Stimulated activated memory B cell treated with anti-CD40 and anti-IgM and Interleukin-4, amounts not matched to agents 10 μg/mL and 1 μg/mL and 100 μg/mL, for 72 hours (primary cell): ENCODE results near the gene KIFC1.
A peak's percentile ranks its signal among the peaks of the same experiment; 100 is the strongest.

Source experiments
- ATAC-seq: fragments of 150-1000 bp; cut with Tn5 transposase; 2 replicates; pipeline ENCODE4 v1.10.0; 2021
- H3K27ac Mint-ChIP-seq: one replicate; pipeline ENCODE4 v1.8.0; 2022; ENCODE audit warnings: mild to moderate bottlenecking, mixed read lengths
- H3K27me3 Mint-ChIP-seq: one replicate; pipeline ENCODE4 v1.8.0; 2022; ENCODE audit warnings: mixed read lengths
- H3K36me3 Mint-ChIP-seq: one replicate; pipeline ENCODE4 v1.8.0; 2022; ENCODE audit warnings: mixed read lengths
- H3K4me1 Mint-ChIP-seq: one replicate; pipeline ENCODE4 v1.8.0; 2022; ENCODE audit warnings: mixed read lengths
- H3K4me3 Mint-ChIP-seq: one replicate; pipeline ENCODE4 v1.8.0; 2022; ENCODE audit warnings: mild to moderate bottlenecking, moderate library complexity, mixed read lengths
- H3K9me3 Mint-ChIP-seq: one replicate; pipeline ENCODE4 v1.8.0; 2022; ENCODE audit warnings: mixed read lengths

The KIFC1 gene

DNA sequence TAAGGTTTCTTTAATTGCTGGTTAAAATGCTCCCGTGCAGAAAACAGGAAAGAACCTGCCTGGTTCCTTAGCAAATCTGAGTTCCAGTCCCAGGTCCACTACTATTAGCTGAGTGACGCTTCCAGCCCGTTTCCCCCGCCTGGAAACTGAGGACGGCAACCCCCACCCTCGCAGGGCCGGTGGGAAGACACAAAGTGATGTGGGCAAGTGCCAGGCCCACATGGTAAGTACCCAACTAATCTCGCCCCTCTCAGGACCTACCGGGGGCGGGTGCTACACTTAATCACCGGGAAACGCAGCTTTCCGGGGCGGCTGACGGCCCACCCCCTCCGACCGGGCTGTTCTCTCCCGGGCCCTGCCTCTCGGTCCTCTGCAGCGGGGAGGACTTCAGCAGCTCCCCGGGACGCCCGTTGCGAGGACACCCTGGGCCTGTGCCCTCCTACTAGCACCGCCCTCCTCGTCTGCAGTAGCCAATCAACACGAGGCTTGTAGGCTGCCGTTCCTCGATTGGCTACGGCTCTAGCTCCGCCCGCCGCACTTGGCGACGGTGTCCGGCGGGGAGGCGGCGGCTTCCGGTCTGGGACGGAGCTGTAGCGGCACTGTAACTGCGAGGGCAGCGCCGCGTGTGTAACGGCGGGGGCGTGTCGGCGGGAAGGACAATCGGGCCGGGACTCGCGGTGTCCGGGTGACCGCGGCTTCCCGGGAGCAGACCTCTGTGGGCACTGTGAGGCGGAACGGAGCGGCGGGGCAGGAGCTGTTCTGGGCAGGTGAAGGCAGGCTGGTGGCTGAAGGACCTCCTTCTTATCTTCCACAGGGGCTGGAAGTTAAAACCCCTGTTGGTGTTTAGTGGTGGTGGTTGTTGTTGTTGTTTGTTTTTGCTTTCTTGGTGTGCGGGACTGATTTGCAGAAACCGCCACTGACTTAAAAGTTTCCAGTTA is 62.7 kb downstream of the KIFC1 start, which contains the start of gene ZBTB9:
ZBTB9 (plus strand) TSS at position 568 of the 938 bp plus-strand sequence. CDS start 525 bp downstream, outside the sequence.
- ATAC-seq: peak; percentile 100
- peaks cover 22% of the 10 kb centered on the region for H3K36me3 Mint-ChIP-seq

DNA sequence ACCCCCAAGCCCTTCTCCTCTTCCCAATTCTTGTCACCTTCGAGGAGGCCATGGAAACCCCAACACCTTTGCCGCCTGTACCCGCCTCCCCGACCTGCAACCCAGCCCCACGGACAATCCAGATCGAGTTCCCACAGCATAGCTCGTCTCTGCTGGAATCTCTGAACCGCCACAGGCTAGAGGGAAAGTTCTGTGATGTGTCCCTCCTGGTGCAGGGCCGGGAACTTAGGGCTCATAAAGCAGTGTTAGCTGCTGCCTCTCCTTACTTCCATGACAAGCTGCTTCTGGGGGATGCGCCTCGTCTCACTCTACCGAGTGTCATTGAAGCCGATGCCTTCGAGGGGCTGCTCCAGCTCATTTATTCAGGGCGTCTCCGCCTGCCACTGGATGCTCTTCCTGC is 63.4 kb downstream of the KIFC1 start:
- Mint-ChIP-seq H3K9me3 (no peaks in the 10 kb centered on the region), H3K27ac (peak overlapping the region; percentile 94), H3K4me1 (peaks cover 37% of the 10 kb centered on the region), H3K4me3 (peak overlapping the region; percentile 99), H3K27me3 (no peaks in the 10 kb centered on the region), H3K36me3 (peaks cover 22% of the 10 kb centered on the region)
- ATAC-seq: no peak

More for the DNA sequence above, 62.7 kb downstream of the KIFC1 start, which contains the start of gene ZBTB9:
- Mint-ChIP-seq H3K27me3 (no peaks in the 10 kb centered on the region), H3K4me3 (peak within 1 kb of the TSS; percentile 99), H3K27ac (peak within 1 kb of the TSS; percentile 94), H3K4me1 (peaks cover 37% of the 10 kb centered on the region), H3K9me3 (no peaks in the 10 kb centered on the region)

DNA sequence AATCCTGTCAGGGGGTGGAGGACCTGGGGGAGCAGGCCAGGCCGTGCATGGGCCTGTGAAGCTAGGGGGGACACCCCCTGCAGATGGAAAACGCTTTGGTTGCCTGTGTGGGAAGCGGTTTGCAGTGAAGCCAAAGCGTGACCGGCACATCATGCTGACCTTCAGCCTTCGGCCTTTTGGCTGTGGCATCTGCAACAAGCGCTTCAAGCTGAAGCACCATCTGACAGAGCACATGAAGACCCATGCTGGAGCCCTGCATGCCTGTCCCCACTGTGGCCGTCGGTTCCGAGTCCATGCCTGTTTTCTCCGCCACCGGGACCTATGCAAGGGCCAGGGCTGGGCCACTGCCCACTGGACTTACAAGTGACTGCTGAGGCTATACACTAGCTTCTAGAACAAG is 64.5 kb downstream of the KIFC1 start:
- Mint-ChIP-seq H3K4me3 (no peak overlapping the region), H3K27ac (peak overlapping the region; percentile 94), H3K9me3 (no peaks in the 10 kb centered on the region), H3K4me1 (peaks cover 37% of the 10 kb centered on the region), H3K36me3 (peaks cover 22% of the 10 kb centered on the region), H3K27me3 (no peaks in the 10 kb centered on the region)
- ATAC-seq: no peak

DNA sequence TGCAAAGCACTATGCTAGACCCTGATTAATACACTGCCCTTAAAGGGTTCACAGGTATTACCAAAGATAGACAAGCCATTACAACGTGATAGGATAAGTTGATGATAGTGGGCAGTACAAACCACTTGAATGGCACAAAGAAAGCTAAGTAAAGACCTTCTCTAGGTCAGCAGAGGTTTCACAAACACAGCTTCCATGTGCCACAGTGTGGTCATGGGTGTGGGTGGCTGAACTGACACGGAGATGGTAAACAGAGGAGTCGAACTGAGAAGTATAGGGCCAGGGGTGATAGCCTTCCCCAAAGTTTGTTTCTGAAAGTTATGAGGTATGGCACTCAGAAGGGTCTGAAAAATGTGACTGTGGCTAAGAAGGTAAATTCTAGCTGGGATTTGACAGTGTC is 67.1 kb downstream of the KIFC1 start:
- no peaks in the 10 kb centered on the region for H3K9me3 Mint-ChIP-seq
- H3K4me3 Mint-ChIP-seq: no peak overlapping the region
- no peak for ATAC-seq
- no peaks in the 10 kb centered on the region for H3K27me3 Mint-ChIP-seq
- H3K36me3 Mint-ChIP-seq: peaks cover 22% of the 10 kb centered on the region
- no peak overlapping the region for H3K27ac Mint-ChIP-seq
- peaks cover 25% of the 10 kb centered on the region for H3K4me1 Mint-ChIP-seq

DNA sequence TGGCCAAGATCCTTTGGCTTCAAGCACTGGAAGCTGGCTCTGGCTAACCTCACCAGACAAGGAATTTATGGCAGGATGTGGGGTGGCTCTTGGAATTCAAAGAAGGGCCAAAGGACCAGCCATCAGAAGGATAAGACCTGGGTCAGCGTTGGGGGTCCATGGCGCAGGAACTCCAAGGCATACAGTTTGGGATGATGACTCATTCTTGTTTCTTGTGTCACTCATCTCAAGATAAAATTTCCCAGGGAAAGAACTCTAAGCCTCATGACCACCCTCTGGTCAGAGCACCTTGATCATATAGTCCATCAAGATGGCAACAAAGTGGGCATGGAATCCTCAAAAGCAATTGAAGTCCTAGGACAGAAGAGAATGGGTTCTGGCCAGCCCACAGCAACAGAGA is 67.6 kb downstream of the KIFC1 start:
- no peak for ATAC-seq
- Mint-ChIP-seq H3K9me3 (no peaks in the 10 kb centered on the region), H3K36me3 (peaks cover 22% of the 10 kb centered on the region), H3K27ac (no peak overlapping the region), H3K4me3 (no peak overlapping the region), H3K4me1 (peaks cover 20% of the 10 kb centered on the region), H3K27me3 (no peaks in the 10 kb centered on the region)
